Activated gamma-delta T cell treated with Interleukin-2 at 50 U/mL for 16 hours (primary cell): ENCODE measurements around the gene KLHL3.

Experiments used
- DNase-seq: peaks from one replicate; pipeline ENCODE4 v3.0.0-alpha.2; 2020

KLHL3 gene

GRCh38 chr5:137708062-137708461, 27.8 kb downstream of the KLHL3 start:
- no peak for DNase-seq

GRCh38 chr5:137706841-137707240, 29.0 kb downstream of the KLHL3 start:
- DNase-seq: no peak

GRCh38 chr5:137705106-137705505, 30.8 kb downstream of the KLHL3 start:
- no peak for DNase-seq

- no peak for DNase-seq
Observed at GRCh38 chr5:137703565-137703964, 32.3 kb downstream of the KLHL3 start.

GRCh38 chr5:137700282-137700680, 35.6 kb downstream of the KLHL3 start:
- DNase-seq: no peak

- no peak for DNase-seq
Observed at GRCh38 chr5:137699336-137700281, 36.3 kb downstream of the KLHL3 start.

GRCh38 chr5:137696481-137696880, 39.4 kb downstream of the KLHL3 start:
- peak; percentile 5 for DNase-seq

- peak; percentile 28 for DNase-seq
Observed at GRCh38 chr5:137695651-137696428, 40.0 kb downstream of the KLHL3 start.

- no peak for DNase-seq
Observed at GRCh38 chr5:137693951-137694721, 41.8 kb downstream of the KLHL3 start.

- DNase-seq: no peak
Observed at GRCh38 chr5:137693307-137693950, 42.5 kb downstream of the KLHL3 start.

GRCh38 chr5:137689306-137689705, 46.6 kb downstream of the KLHL3 start:
- no peak for DNase-seq

- DNase-seq: no peak
Observed at GRCh38 chr5:137688210-137688840, 47.6 kb downstream of the KLHL3 start.

- no peak for DNase-seq
Observed at GRCh38 chr5:137684761-137685160, 51.1 kb downstream of the KLHL3 start.

- DNase-seq: no peak
Observed at GRCh38 chr5:137681191-137681590, 54.7 kb downstream of the KLHL3 start.

- no peak for DNase-seq
Observed at GRCh38 chr5:137679910-137680309, 56.0 kb downstream of the KLHL3 start.

- DNase-seq: no peak
Observed at GRCh38 chr5:137679195-137679594, 56.7 kb downstream of the KLHL3 start.

GRCh38 chr5:137672881-137673280, 63.0 kb downstream of the KLHL3 start:
- DNase-seq: no peak

GRCh38 chr5:137672001-137672400, 63.9 kb downstream of the KLHL3 start:
- no peak for DNase-seq

- no peak for DNase-seq
Observed at GRCh38 chr5:137669811-137670210, 66.1 kb downstream of the KLHL3 start.

GRCh38 chr5:137668637-137669036, 67.3 kb downstream of the KLHL3 start:
- no peak for DNase-seq

GRCh38 chr5:137667341-137667740, 68.5 kb downstream of the KLHL3 start:
- no peak for DNase-seq

GRCh38 chr5:137666901-137667300, 69.0 kb downstream of the KLHL3 start:
- DNase-seq: no peak
